GM10266 (cell line): ENCODE measurements around the gene UBE3C.

Experiments used
- DNase-seq: peaks from one replicate; pipeline ENCODE4 v3.0.0; 2012; ENCODE audit errors: extremely low spot score
- CTCF ChIP-seq: IDR thresholded peaks from 2 replicates; pipeline ENCODE4 v1.5.1; 2012; ENCODE audit warnings: mild to moderate bottlenecking, low read depth; ENCODE audit not compliant: control insufficient read depth, insufficient read depth; ENCODE audit errors: missing control alignments

UBE3C gene

GRCh38 chr7:157284229-157285014 lies 145.7 kb downstream of the UBE3C start:
- DNase-seq: no peak
- TF ChIP-seq CTCF: no peak

DNA sequence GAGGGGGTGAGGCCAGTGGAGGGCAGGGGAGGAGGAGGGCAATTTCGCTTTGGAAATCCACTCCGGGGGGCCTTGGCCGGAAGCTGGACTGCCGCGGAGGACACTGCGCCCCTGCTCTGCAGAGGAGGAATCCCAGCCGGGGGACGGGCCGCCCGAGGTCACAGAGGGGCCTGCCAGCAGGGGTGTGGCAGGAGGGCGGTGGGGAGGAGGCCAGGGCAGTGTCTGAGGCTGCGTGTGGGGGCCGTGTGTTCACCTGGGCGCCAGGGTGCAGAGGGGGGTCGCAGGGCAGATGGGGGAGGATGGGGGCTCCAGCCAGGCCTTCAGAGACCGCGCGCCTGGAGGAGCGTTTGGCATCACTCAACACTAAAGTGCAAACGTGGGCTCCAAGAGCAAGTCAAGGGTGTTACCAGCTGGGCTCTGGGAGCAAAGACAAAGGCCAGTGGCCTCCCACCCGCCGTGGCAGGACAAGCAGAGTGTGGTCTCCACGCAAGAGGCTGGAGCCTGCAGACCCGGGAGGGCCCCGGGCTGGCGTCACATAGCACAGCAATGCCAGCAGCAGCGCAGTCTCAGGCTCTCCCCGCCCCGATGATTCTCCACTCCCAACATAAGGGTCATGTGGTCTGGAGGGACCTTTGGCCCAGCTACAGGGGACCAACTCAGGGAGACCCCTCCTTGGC lies 152.8 kb downstream of the UBE3C start:
- no peak for TF ChIP-seq CTCF
- DNase-seq: no peak

DNA sequence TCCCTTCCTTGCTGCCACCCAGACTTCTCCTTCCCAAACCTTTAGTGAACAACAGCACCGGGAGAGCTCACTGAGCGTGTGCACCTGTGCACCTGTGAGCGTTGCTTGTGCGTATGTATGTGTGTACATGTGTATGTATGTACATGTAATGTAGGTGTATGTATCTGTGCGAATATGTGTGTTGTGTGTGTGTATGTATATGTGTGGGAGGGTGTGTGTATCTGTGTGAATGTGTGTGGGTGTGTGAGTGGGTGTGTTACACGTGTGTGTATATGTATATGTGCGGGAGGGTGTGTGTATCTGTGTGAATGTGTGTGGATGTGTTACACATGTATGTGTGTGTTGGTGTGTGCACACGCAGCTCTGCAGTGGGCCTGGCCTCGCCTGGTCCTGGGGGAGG lies 153.5 kb downstream of the UBE3C start:
- no peak for TF ChIP-seq CTCF
- DNase-seq: no peak

- no peak for TF ChIP-seq CTCF
- no peak for DNase-seq
These were observed 154.2 kb downstream of the UBE3C start for GRCh38 chr7:157292770-157293412.

DNA sequence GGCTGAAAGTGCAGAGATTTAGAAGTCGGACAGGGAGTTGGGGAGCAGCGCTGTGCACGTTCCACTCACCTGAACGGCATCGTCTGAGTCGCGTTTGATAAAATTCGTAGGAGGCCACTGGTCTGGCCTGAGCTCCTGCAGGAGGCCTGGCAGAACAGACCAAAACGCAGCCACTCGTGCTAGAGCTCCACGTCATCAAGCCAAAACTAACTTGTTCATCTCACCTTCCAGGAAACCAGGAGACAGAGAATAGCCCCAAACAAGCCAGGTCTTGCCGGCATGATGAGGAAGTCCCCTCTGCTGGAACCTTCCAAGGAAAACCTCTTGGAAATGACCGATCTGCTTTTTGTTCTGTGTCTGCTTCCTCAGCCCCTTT lies 154.7 kb downstream of the UBE3C start:
- no peak for TF ChIP-seq CTCF
- no peak for DNase-seq

DNA sequence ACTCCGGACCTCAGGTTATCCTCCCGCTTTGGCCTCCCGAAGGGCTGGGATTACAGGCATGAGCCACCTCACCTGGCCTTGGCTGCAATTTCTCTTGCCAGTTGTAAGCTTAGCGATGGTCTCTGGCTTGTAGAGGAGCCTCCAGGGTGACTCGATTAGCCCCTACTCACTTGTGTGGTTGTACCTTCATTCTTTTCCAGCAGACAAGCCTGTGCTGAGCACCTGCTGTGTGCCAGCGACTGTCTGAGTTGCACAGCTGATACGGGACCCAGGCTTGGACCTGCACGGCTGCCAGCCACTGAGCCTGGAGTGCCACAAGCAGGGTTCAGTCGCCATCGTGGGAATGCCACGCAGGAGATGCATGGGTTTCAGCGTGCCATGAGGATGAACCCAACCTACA lies 156.0 kb downstream of the UBE3C start:
- DNase-seq: no peak
- TF ChIP-seq CTCF: no peak

DNA sequence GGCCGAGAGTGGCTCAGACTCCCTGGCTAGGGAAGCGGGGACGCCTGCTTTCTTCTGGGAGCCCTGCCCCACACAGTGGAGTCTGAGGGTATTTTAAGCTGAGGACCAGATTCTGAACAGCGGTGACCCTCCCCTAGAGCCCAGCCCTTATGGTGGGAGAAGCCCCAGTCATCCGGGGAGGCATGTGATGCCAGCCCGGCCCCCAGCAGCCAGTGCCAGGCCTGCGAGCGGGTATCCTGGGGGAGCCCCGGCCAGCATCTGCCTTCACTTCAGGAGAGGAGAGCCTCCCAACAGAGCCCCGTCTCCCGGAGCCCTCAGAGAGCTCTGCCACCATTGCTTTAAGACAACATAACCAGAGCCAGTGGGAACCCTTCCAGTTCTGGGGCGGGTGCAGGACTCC lies 156.6 kb downstream of the UBE3C start:
- DNase-seq: no peak
- no peak for TF ChIP-seq CTCF
